ENCODE results near the gene SUMF1. TPM values are rescaled to one million over a fixed set of nuclear protein-coding genes. Genes with fewer than 3 reads are reported as not detected.

The SUMF1 gene
- 98.9 and 101 TPM in 2 replicates for total RNA-seq

GRCh38 chr3:4466741-4467521 is at the start of gene SUMF1:
Gene SUMF1, minus strand, starts transcription at chr3:4467269. Its CDS starts 24 bp downstream, at chr3:4467245.

GRCh38 chr3:4493014-4493940 is 26.2 kb upstream of the SUMF1 start, which contains the start of gene ITPR1:
Gene ITPR1, plus strand, starts transcription at chr3:4493348. Its CDS starts 23,144 bp downstream, at chr3:4516492.

Other genes starting within 250 kb of the SUMF1 start
- gene SETMAR, start 163.9 kb downstream of the SUMF1 start, total RNA-seq: 6.5 and 6.8 TPM in 2 replicates
- 9.6 and 16.8 TPM in 2 replicates for gene ITPR1, start 26.1 kb upstream of the SUMF1 start, total RNA-seq